Activated CD4-positive, alpha-beta T cell treated with anti-CD3 and anti-CD28 coated beads, Interleukin-2, amount 10 ng/mL, durations not matched to agents 24 days and 14 days (primary cell): ENCODE results near the gene MUC15. TPM values are rescaled to one million over a fixed set of nuclear protein-coding genes. Genes with fewer than 3 reads are reported as not detected.

Experiments
- DNase-seq: peaks from one replicate; pipeline ENCODE4 v3.0.0; 2022
- H3K27ac Mint-ChIP-seq: one replicate; pipeline ENCODE4 v1.8.0; 2022; ENCODE audit warnings: mild to moderate bottlenecking, mixed read lengths
- H3K27me3 Mint-ChIP-seq: one replicate; pipeline ENCODE4 v1.8.0; 2022; ENCODE audit warnings: mixed read lengths
- H3K36me3 Mint-ChIP-seq: one replicate; pipeline ENCODE4 v1.8.0; 2022; ENCODE audit warnings: low read depth, mild to moderate bottlenecking, mixed read lengths
- H3K4me1 Mint-ChIP-seq: one replicate; pipeline ENCODE4 v1.8.0; 2021; ENCODE audit warnings: mixed read lengths
- H3K4me3 Mint-ChIP-seq: one replicate; pipeline ENCODE4 v1.8.0; 2022; ENCODE audit warnings: mild to moderate bottlenecking, moderate library complexity, mixed read lengths
- H3K9me3 Mint-ChIP-seq: one replicate; pipeline ENCODE4 v1.8.0; 2021; ENCODE audit warnings: mixed read lengths
- intact Hi-C: fragments of 100-400 bp; cut with micrococcal nuclease; formaldehyde crosslinking; loops from one replicate; pipeline ENCODE4 v1.15.1; 2023
- total RNA-seq: library from RNA; stranded (reverse); gene quantifications from 2 replicates; pipeline ENCODE4 v1.2.3, GENCODE V29; 2022

Gene MUC15
- total RNA-seq, 1 donor from 2014 or later: not detected

GRCh38 chr11:26593691-26594090 lies 21.6 kb upstream of the MUC15 start:
- Mint-ChIP-seq H3K36me3 (no peaks in the 10 kb centered on the region), H3K4me3 (no peak overlapping the region), H3K27me3 (no peaks in the 10 kb centered on the region), H3K9me3 (peaks cover 15% of the 10 kb centered on the region), H3K27ac (no peak overlapping the region), H3K4me1 (no peaks in the 10 kb centered on the region)
- intact Hi-C loops: no loop called here
- no peak for DNase-seq

GRCh38 chr11:26587073-26587472 lies 15.0 kb upstream of the MUC15 start:
- Mint-ChIP-seq H3K4me3 (no peak overlapping the region), H3K36me3 (no peaks in the 10 kb centered on the region), H3K27me3 (no peaks in the 10 kb centered on the region), H3K27ac (no peak overlapping the region), H3K4me1 (no peaks in the 10 kb centered on the region), H3K9me3 (peaks cover 5% of the 10 kb centered on the region)
- DNase-seq: no peak
- intact Hi-C loops: no loop called here

- H3K4me3 Mint-ChIP-seq: no peak overlapping the region
Measured at GRCh38 chr11:26584818-26585217, 12.8 kb upstream of the MUC15 start.

GRCh38 chr11:26583550-26583949 lies 11.5 kb upstream of the MUC15 start:
- no peaks in the 10 kb centered on the region for H3K36me3 Mint-ChIP-seq
- H3K9me3 Mint-ChIP-seq: no peaks in the 10 kb centered on the region
- H3K4me3 Mint-ChIP-seq: no peak overlapping the region
- DNase-seq: no peak
- H3K27me3 Mint-ChIP-seq: no peaks in the 10 kb centered on the region
- H3K27ac Mint-ChIP-seq: no peak overlapping the region
- no peaks in the 10 kb centered on the region for H3K4me1 Mint-ChIP-seq
- intact Hi-C loops: no loop called here

More at GRCh38 chr11:26584818-26585217, 12.8 kb upstream of the MUC15 start:
- Mint-ChIP-seq H3K4me1 (no peaks in the 10 kb centered on the region), H3K9me3 (peaks cover 5% of the 10 kb centered on the region), H3K36me3 (no peaks in the 10 kb centered on the region), H3K27ac (no peak overlapping the region), H3K27me3 (no peaks in the 10 kb centered on the region)
- intact Hi-C loops: no loop called here
- DNase-seq: no peak

- no peaks in the 10 kb centered on the region for H3K9me3 Mint-ChIP-seq
- no peak overlapping the region for H3K4me3 Mint-ChIP-seq
- no peaks in the 10 kb centered on the region for H3K27me3 Mint-ChIP-seq
- H3K4me1 Mint-ChIP-seq: no peaks in the 10 kb centered on the region
- H3K36me3 Mint-ChIP-seq: no peaks in the 10 kb centered on the region
- no peak overlapping the region for H3K27ac Mint-ChIP-seq
- intact Hi-C loops: no loop called here
- DNase-seq: no peak
Measured at GRCh38 chr11:26580929-26581328, 8.9 kb upstream of the MUC15 start.

- no peak for DNase-seq
- no peaks in the 10 kb centered on the region for H3K9me3 Mint-ChIP-seq
- H3K4me1 Mint-ChIP-seq: no peaks in the 10 kb centered on the region
- no peaks in the 10 kb centered on the region for H3K27me3 Mint-ChIP-seq
- no peak overlapping the region for H3K27ac Mint-ChIP-seq
- H3K4me3 Mint-ChIP-seq: no peak overlapping the region
- no peaks in the 10 kb centered on the region for H3K36me3 Mint-ChIP-seq
- intact Hi-C loops: no loop called here
Measured at GRCh38 chr11:26579683-26580082, 7.6 kb upstream of the MUC15 start.

GRCh38 chr11:26578998-26579661 lies 7.1 kb upstream of the MUC15 start:
- Mint-ChIP-seq H3K4me3 (no peak overlapping the region), H3K4me1 (no peaks in the 10 kb centered on the region), H3K27me3 (no peaks in the 10 kb centered on the region), H3K27ac (no peak overlapping the region), H3K36me3 (no peaks in the 10 kb centered on the region), H3K9me3 (no peaks in the 10 kb centered on the region)
- intact Hi-C loops: no loop called here
- no peak for DNase-seq

- intact Hi-C loops: no loop called here
- H3K27me3 Mint-ChIP-seq: no peaks in the 10 kb centered on the region
- no peaks in the 10 kb centered on the region for H3K9me3 Mint-ChIP-seq
- H3K4me1 Mint-ChIP-seq: no peaks in the 10 kb centered on the region
- DNase-seq: no peak
- H3K36me3 Mint-ChIP-seq: no peaks in the 10 kb centered on the region
- no peak overlapping the region for H3K4me3 Mint-ChIP-seq
- no peak overlapping the region for H3K27ac Mint-ChIP-seq
Measured at GRCh38 chr11:26575946-26576345, 3.9 kb upstream of the MUC15 start.

GRCh38 chr11:26573896-26574295 lies 1.8 kb upstream of the MUC15 start:
- no peaks in the 10 kb centered on the region for H3K36me3 Mint-ChIP-seq
- intact Hi-C loops: no loop called here
- no peaks in the 10 kb centered on the region for H3K27me3 Mint-ChIP-seq
- no peaks in the 10 kb centered on the region for H3K4me1 Mint-ChIP-seq
- no peak overlapping the region for H3K27ac Mint-ChIP-seq
- DNase-seq: no peak
- no peaks in the 10 kb centered on the region for H3K9me3 Mint-ChIP-seq
- H3K4me3 Mint-ChIP-seq: no peak overlapping the region

- Mint-ChIP-seq H3K36me3 (no peaks in the 10 kb centered on the region), H3K9me3 (no peaks in the 10 kb centered on the region), H3K4me1 (no peaks in the 10 kb centered on the region), H3K27me3 (no peaks in the 10 kb centered on the region), H3K4me3 (no peak overlapping the region), H3K27ac (no peak overlapping the region)
- no peak for DNase-seq
- intact Hi-C loops: no loop called here
Measured at GRCh38 chr11:26572770-26573402, 823 bp upstream of the MUC15 start.

- Mint-ChIP-seq H3K27me3 (no peaks in the 10 kb centered on the region), H3K4me1 (no peaks in the 10 kb centered on the region), H3K36me3 (no peaks in the 10 kb centered on the region), H3K27ac (no peak overlapping the region), H3K9me3 (no peaks in the 10 kb centered on the region), H3K4me3 (no peak overlapping the region)
- no peak for DNase-seq
- intact Hi-C loops: no loop called here
Measured at GRCh38 chr11:26569646-26570045, 2.4 kb downstream of the MUC15 start.

- H3K4me1 Mint-ChIP-seq: no peaks in the 10 kb centered on the region
- H3K27ac Mint-ChIP-seq: no peak overlapping the region
- intact Hi-C loops: no loop called here
- no peak for DNase-seq
- no peak overlapping the region for H3K4me3 Mint-ChIP-seq
- no peaks in the 10 kb centered on the region for H3K9me3 Mint-ChIP-seq
- no peaks in the 10 kb centered on the region for H3K27me3 Mint-ChIP-seq
- no peaks in the 10 kb centered on the region for H3K36me3 Mint-ChIP-seq
Measured at GRCh38 chr11:26558190-26558589, 13.9 kb downstream of the MUC15 start.

GRCh38 chr11:26557666-26558065 lies 14.4 kb downstream of the MUC15 start:
- intact Hi-C loops: no loop called here
- H3K27me3 Mint-ChIP-seq: no peaks in the 10 kb centered on the region
- no peak overlapping the region for H3K4me3 Mint-ChIP-seq
- no peaks in the 10 kb centered on the region for H3K4me1 Mint-ChIP-seq
- H3K36me3 Mint-ChIP-seq: no peaks in the 10 kb centered on the region
- H3K27ac Mint-ChIP-seq: no peak overlapping the region
- no peaks in the 10 kb centered on the region for H3K9me3 Mint-ChIP-seq
- no peak for DNase-seq

- Mint-ChIP-seq H3K27ac (no peak overlapping the region), H3K36me3 (no peaks in the 10 kb centered on the region), H3K4me1 (no peaks in the 10 kb centered on the region), H3K27me3 (no peaks in the 10 kb centered on the region), H3K4me3 (no peak overlapping the region), H3K9me3 (no peaks in the 10 kb centered on the region)
- intact Hi-C loops: no loop called here
- no peak for DNase-seq
Measured at GRCh38 chr11:26556582-26556981, 15.5 kb downstream of the MUC15 start.

GRCh38 chr11:26554455-26554854 lies 17.6 kb downstream of the MUC15 start:
- no peak overlapping the region for H3K4me3 Mint-ChIP-seq
- no peaks in the 10 kb centered on the region for H3K4me1 Mint-ChIP-seq
- H3K9me3 Mint-ChIP-seq: no peaks in the 10 kb centered on the region
- no peak for DNase-seq
- H3K27me3 Mint-ChIP-seq: no peaks in the 10 kb centered on the region
- no peak overlapping the region for H3K27ac Mint-ChIP-seq
- no peaks in the 10 kb centered on the region for H3K36me3 Mint-ChIP-seq
- intact Hi-C loops: no loop called here
